Measurements from ENCODE around the gene AHCY.
"Not testable (repeated sequence)": the region's sequence is repeated elsewhere in the genome, so short reads cannot be mapped to it uniquely, and the experiment has no call there.

AHCY gene

DNA sequence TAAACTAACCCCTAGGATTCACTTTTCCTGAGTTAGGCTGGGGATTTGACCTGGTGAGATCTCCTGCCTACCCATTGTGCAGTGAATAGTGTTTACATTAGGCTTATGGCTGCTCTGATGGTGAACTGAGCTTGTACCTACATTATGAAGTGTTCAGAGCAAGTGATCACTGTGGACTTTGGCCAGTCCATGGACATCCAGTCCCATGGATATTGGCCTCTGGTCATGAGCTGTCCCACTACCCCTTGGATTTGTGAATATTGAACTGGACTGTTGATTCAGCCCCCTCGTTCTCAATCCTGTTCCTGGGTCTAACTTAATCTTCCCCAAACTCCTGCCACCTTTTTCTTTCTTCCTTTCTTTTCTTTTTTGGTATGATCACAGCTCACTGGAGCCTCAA lies 48.2 kb downstream of the AHCY start:
- no peak for DNase-seq (ENCODE audit: low read depth)

DNA sequence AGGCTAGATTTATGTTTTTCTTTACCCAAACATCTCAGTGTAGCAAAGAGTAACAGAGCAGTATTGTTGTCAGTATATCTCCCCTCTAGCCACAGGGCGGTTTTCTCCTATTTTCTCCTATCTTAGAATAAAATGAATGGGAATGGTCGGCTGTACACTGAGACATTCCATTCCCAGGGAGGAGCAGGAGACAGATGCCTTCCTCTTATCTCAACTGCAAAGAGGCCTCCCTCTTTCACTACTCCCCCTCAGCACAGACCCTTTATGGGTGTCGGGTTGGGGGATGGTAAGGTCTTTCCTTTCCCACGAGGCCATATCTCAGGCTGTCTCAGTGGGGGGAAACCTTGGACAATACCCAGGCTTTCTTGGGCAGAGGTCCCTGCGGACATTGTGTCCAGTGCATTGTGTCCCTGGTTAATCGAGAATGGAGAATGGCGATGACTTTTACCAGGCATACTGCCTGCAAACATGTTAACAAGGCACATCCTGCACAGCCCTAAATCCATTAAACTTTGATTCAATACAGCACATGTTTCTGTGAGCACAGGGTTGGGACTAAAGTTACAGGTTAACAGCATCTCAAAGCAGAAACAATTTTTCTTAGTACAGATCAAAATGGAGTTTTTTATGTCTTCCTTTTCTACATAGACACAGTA lies 50.6 kb downstream of the AHCY start:
- DNase-seq (ENCODE audit: low read depth): not testable (repeated sequence)

DNA sequence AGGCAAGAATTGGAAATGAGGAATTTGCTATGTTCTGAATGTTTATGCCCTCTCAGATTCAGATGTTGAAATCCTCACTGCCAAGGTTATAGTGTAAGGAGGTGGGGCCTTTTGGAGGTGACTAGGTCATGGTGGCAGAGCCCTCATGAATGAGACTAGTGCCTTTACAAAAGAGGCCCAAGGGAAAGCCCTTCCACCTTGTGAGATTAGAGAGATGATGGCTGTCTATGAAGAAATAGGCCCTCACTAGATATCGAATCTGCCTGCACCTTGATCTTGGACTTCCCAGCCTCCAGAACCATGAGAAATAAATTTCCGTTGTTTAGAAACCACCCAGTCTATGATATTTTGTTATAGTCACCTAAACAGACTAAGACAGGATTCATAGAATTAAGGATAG lies 51.5 kb downstream of the AHCY start:
- DNase-seq (ENCODE audit: low read depth): no peak

DNA sequence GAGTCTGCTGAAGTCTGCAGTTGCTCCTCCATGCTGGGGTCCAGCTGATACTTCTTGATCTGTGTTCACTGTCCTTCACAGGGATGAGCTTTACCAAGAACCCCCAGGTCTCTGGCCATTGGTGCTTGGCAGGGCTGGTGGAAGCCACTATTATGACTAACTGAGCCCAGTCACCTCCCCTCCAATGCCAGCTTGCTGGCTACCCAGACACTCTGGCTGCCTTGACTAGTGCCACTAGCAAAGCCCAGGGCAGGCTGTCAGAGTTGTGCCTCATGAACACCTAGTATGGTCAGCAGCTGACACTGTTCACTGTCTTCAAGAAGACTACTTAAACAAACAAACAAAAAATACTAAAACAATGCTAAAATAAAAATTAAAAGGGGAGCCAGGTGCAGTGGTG lies 53.1 kb downstream of the AHCY start:
- DNase-seq (ENCODE audit: low read depth): no peak

DNA sequence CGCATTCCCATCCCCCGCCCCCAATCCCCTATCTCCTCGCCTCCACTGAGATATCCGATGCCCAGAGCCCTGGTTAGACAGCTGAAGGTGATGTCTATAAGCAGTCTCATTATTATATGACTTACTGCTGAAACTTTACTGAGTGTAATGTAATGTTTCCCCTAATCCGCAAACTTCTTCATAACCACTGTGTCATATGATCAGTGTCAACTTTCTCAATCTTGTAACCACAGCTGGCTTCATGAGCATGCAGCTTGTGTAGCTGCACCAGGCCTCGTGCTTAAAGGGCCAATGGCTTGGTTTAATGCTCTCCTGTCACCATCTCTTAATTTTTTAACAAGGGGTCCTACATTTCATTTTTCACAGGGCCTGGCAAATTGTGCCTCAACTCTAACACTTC lies 53.9 kb downstream of the AHCY start:
- DNase-seq (ENCODE audit: low read depth): no peak

DNA sequence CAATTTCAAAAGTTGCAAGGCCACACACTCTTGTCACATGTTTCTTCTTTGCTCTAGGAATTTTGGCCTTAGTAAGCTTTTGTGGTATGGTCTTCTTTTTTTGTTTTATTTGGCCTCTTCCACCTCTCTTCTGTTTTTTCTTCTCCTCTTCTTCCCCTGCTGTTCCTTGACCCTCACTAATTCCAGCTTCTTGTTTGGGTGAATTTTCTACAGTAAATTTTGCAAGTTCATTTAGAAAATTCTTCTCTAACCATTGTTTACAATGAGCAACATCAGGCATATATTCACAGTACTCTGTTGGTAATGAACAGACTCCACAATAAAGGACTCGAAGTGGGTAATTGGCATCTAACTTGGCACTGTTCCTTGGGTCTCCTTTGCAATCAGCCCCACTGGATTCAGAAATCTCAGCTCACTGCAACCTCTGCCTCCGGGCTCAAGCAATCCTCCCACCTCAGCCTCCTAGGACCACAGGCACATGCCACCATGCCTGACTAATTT lies 57.0 kb downstream of the AHCY start:
- DNase-seq (ENCODE audit: low read depth): no peak

DNA sequence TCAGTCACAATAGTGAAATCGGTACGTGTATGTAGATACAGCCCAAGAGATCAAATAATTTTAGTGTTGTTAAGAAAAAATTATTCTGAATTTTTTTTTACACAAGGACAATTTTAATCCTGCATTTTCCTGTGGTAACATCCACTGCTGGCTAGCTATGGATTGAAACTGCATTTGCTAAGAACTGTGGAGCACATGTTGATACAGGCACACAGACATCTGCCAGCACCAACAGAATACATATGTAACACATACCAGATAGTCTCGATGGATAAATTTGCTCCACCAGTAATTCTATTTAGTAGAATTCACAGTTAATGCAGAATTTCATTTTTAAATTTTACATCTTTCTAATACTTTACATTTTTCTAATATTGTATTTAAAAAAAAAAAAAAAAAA lies 59.8 kb downstream of the AHCY start:
- DNase-seq (ENCODE audit: low read depth): no peak

DNA sequence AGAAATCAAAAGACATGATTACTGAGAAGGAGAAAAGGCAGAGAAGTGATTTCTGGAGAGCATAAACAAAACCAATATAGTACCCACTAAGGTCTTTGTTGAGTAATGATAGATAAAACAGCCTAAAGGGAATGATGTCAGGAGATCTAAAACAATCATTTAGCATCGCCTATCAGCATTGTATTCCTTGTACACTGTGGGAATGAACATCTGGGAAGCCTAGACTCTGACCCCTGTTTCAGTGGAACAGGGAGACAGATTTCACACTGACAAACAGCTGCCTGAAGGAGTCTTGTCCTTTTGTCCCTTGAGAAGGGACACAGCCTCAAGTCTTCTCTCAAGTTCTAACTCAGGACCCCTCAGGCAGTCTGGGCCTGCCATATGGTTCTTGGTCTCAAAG lies 60.3 kb downstream of the AHCY start:
- DNase-seq (ENCODE audit: low read depth): no peak

DNA sequence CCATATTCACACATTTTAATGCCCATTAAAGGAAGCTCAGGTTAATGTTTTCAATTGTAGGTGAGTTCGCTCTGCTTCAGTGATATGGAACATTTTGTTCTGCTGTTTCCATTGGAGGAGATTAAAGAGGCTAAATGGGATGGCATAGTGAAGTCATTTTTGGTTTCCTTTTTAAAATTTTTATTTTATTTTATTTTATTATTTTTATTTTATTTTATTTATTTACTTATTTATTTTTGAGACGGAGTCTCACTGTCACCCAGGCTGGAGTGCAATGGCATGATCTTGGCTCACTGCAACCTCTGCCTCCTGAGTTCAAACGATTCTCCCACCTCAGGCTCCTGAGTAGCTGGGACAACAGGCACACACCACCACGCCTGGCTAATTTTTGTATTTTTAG lies 61.1 kb downstream of the AHCY start:
- not testable (repeated sequence) for DNase-seq (ENCODE audit: low read depth)

DNA sequence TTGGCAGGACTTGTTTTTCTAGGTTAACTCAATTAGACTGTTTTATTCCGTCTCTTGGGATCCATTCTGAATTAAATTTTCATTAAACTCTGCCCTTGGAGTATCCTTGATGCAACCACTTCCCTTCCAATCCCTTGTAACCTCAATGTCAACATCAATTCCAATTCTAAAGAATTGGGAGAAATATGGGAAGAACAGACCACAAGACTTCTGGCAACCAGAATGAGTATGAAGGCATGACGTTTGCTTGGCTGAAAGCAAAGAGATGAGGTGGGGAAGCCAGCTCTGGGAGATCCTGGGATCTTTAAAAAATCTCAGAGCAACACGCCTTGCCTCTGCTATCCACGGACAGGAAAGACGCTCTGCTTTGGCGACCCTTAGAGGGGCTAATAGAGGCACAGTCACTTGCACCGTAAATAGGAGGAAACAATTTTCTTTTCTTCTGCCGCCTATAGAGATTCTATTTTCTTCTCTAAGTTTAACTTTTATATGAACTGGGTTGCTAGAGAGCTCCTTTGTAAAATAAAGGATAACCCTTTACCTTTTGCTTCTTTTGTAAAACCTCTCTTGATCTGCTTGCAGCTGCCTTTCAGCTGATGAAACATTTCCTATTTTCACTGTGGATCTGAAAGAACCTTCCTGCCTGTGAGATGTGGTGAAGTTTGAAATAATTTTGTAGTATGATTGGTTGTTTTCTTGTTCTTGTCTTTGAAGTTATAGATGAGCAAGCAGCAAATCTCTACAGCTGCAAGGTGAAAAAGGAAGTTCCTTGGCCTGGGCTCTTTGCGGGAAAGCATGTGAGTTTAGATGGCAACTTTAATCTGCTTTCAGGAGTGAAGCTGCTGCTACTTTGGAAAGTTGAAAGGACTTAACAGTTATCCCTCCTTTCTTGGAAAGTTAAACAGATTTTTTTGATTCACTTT lies 62.2 kb downstream of the AHCY start, which contains the start of gene ASIP:
Gene ASIP, plus strand, starts transcription at position 731 of the 923 bp plus-strand sequence. CDS start 18,952 bp downstream, outside the sequence.
- no peak for DNase-seq (ENCODE audit: low read depth)

DNA sequence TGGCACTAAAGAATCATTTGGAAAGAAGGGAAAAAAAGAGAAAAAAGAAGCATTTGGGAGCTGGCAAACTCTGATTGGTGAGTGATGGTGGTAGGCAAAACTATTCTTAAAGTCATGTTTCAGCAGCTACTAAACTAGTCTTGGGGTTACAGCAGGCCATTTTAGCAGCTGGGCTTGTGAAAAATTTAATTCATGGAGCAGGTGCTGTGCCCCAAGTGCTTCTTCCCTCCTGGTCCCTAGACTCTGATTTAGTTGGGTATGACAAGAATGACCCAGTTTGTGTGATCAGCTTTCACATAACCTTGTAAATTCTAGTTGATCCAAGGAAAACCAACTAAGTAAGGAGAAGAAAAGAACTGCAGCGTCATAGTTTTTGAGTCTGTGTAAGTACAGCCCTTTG lies 63.0 kb downstream of the AHCY start:
- no peak for DNase-seq (ENCODE audit: low read depth)

DNA sequence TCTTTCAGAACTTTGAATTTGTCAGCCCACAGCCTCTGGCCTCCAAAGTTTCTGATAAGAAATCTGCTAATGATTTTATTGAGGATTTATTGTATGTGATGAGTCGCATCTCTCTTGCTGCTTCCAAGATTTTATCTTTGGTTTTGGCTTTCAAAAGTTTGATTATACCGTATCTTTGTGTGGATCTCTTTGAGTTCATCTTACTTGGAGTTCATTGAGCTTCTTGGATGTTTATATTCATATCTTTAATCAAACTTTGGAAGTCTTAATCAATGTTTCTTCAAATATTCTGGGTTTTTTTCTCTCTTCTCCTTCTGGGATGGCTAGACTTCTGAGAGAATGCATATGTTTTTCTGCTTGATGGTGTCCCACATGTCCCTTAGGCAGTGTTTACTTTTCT lies 65.2 kb downstream of the AHCY start:
- DNase-seq (ENCODE audit: low read depth): no peak

DNA sequence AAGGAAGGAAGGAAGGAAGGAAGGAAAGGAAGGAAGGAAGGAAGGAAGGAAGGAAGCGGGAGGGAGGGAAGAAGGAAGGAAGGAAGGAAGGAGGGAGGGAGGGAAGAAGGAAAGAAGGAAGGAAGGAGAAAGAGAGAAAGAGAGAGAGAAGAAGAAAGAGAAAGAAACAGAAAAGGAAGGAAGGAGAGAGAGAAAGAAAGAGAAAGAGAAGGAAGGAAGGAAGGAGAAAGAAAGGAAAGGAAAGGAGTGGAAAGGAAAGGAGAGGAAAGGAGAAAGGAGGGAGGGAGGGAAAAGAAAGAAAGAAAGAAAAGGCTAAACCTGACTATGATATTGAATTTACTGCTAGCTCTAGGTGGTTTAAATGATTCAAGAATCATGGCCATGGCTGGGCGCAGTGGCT lies 67.3 kb downstream of the AHCY start:
- DNase-seq (ENCODE audit: low read depth): no peak

DNA sequence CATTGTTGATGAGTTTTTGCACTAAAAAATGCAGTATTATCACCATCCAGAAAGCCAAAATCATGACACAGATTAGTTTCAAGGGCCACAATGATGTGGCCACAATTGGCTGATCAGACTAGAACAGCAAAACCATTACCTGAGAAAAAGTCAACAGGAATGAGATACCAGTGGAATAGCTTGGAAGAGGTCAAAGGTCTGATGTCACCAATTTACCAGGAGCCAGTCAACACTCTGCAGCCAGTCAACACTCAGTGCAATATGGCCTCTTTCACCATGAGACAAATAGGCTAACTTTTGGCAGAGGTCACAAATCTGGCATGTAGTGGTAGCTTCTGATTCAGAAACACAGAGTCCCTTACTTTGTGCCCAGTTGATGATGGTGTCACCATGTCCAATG lies 69.5 kb downstream of the AHCY start:
- no peak for DNase-seq (ENCODE audit: low read depth)

DNA sequence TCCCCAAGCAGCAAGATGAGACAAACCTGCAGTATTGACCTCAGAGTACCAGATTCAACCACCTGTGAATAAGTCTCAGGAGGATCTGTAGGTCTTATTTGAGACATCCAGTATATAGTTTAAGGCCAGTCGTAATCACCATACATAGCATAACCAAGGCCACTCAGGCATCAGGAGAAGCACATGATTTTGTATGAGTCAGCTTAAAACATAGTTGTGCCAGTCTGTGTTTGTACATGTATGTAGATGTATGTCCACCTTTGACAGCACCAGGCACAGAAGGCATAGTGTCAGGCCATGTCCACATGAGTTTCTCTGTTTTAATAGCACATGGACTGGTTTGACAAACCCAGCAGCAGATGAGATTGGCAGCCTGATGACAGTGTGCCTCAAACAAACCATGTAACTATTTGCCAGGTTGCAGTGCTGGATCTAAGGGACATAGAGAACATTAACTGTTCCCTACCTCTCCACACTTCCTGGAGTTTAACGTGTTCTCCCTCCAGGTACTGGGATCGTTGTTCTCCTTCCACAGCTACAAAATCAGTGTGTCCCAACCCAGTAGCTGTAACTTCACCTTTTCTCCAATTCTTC lies 70.6 kb downstream of the AHCY start:
- DNase-seq (ENCODE audit: low read depth): no peak

DNA sequence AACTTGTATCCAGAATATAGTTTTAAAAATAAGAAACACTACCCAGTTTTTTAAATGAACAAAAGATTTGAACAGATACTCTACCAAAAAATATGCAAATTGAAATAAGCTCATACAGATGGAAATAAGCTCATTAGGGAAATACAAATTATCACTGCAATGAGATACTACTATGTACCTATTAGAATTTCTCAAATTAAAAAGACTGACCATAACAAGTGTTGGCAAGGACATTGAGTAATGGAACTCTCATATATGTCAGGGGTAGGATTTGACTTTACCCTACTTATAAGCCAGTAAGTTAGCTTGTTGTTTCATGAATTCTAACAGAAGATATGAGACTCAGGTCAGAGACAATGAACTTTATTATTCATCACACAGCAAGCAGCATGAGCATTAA lies 71.5 kb downstream of the AHCY start:
- DNase-seq (ENCODE audit: low read depth): no peak
